Small intestine (tissue), 16 donors: Measurements from ENCODE around the gene NAA25. TPM values are rescaled to one million over a fixed set of nuclear protein-coding genes. Genes with fewer than 3 reads are reported as not detected.

Source experiments
- DNase-seq, 2 donors: peaks; one replicate each; pipeline versions ENCODE4 v3.0.0 to v3.0.0-alpha.2; 2013
- FAIRE-seq: peaks from 2 replicates; lab custom pipeline; 2012; peaks lifted over from hg19 to GRCh38; lab: Jason Lieb, UNC
- H3K27ac ChIP-seq, 3 donors: one replicate each; pipeline ENCODE4 v1.5.1; 2013; ENCODE audit warnings: low read length in 2 of 3, mild to moderate bottlenecking in 2 of 3, control low read depth in 1 of 3, inconsistent platforms in 1 of 3, low read depth in 1 of 3, moderate library complexity in 1 of 3
- H3K27me3 ChIP-seq, 3 donors: one replicate each; pipeline ENCODE4 v1.6.1; 2013; ENCODE audit warnings: low read length in 3 of 3, inconsistent platforms in 1 of 3; ENCODE audit not compliant: control insufficient read depth in 3 of 3, insufficient read depth in 3 of 3
- H3K36me3 ChIP-seq, 3 donors: one replicate each; pipeline ENCODE4 v1.6.1; 2013; ENCODE audit warnings: low read length in 3 of 3, inconsistent platforms in 1 of 3, low read depth in 1 of 3, mild to moderate bottlenecking in 1 of 3, moderate library complexity in 1 of 3; ENCODE audit not compliant: control insufficient read depth in 3 of 3, insufficient read depth in 2 of 3
- H3K4me1 ChIP-seq, 3 donors: one replicate each; pipeline ENCODE4 v1.6.1; 2013; ENCODE audit warnings: low read length in 2 of 3, inconsistent platforms in 1 of 3, low read depth in 1 of 3, mild to moderate bottlenecking in 1 of 3, moderate library complexity in 1 of 3; ENCODE audit not compliant: control insufficient read depth in 3 of 3, insufficient read depth in 2 of 3
- H3K4me3 ChIP-seq, 3 donors: one replicate each; pipeline ENCODE4 v1.5.1; 2013; ENCODE audit warnings: low read length in 3 of 3, control low read depth in 1 of 3, inconsistent platforms in 1 of 3, low read depth in 1 of 3, mild to moderate bottlenecking in 1 of 3, moderate library complexity in 1 of 3
- H3K9me3 ChIP-seq, 2 donors: one replicate each; pipeline ENCODE4 v1.6.1; 2013; ENCODE audit warnings: low read depth in 1 of 2, low read length in 1 of 2; ENCODE audit not compliant: control insufficient read depth in 2 of 2, insufficient read depth in 1 of 2
- WGBS, 3 donors: extraction: QIAGEN DNeasy Blood & Tissue Kit; methylation state at CpG; one replicate each; pipeline ENCODE4 v1.1.7; 2013; 5-methylcytosine and 5-hydroxymethylcytosine counted together
- long read RNA-seq, 10 donors: transcript quantifications; one replicate each; lab custom pipeline, GENCODE V29; 2026
- polyA plus RNA-seq, 4 donors: library from polyadenylated mRNA; stranded (reverse) in 3 of 4; unstranded in 1 of 4; fragments of 200-250 nt in 3 of 4; fragments of 120-200 nt in 1 of 4; gene quantifications; one replicate each; pipeline versions ENCODE4 v1.2.1 to v1.2.3, GENCODE V29; 2013
- donor health status: healthy with polysubstance abuse.
- donor health status: control.
- donor health status: control.
- donor health status: Bipolar disorder and iron deficiency.
- donor health status: healthy.

NAA25 gene
- polyA plus RNA-seq, result 10 to 100 TPM in 1 of 4 donors, 1 to 10 TPM in 3; 2.4 to 18.2 (median 4.3) TPM
- long read RNA-seq, donor 1, full-length matches to known transcripts, result 3 of 9 reads
- long read RNA-seq, donor 1, partial matches to known transcripts, result 6 of 9 reads
- long read RNA-seq, donor 1, other reads (novel, unspliced or antisense), result 0 of 9 reads
- long read RNA-seq, donor 2, partial matches to known transcripts, result 0 of 1 reads
- long read RNA-seq, donor 2, other reads (novel, unspliced or antisense), result 0 of 1 reads
- long read RNA-seq, donor 3, result 0 reads
- long read RNA-seq, donor 4, result 0 reads
- long read RNA-seq, donor 5, result 0 reads
- long read RNA-seq, donor 6, partial matches to known transcripts, result 0 of 1 reads
- long read RNA-seq, donor 6, other reads (novel, unspliced or antisense), result 0 of 1 reads
- long read RNA-seq, donor 7, result 0 reads
- long read RNA-seq, donor 8, result 0 reads
- long read RNA-seq, donor 9, result 0 reads
- long read RNA-seq, donor 10, partial matches to known transcripts, result 0 of 1 reads
- long read RNA-seq, donor 10, other reads (novel, unspliced or antisense), result 0 of 1 reads

DNA sequence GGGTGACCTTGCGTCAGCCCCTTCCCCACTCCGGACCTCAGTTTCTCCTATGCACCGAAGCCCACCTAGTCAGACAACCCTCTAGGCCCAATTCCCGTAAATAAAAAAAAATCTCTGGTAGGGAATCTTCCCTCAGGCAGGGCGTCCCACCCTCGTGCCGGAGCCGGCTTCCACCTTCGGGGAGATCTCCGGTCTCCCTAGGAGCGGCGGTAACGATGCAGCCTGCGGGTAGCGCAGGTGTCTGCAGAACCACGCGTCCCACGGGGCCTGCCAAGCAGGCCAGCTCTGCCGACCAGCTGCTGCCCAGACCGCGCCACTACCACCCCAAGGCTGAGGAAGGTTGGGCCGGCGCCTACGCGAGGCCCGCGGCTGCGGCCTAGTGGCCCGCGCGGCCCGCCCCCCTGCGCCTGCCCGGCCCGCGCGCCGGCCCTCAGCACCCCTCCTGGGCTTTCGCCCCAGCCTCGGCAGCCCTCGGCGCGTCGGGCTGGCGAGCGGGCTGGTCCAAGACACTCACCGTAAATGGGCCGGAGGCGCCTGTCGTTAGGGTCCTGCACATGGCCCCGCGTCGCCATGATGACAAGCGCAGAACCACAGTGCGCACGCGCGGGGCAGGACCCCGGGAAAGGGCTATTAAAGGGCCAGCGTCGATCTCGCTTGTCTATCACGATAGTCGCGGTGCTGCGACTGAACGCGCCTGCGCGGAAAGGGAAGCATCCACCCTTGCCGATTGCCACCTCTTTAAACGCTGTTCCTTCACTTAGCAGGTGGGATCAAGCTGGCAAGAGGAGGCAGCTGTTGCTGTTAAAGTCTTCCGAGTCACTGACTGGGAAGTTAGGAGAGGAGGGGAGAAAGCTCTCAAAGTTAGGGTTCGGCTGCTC, at the start of gene NAA25:
Gene NAA25, minus strand, starts transcription at position 582 of the 878 bp plus-strand sequence. Its CDS starts 10 bp downstream, at position 572.
- no peak for FAIRE-seq
- Histone ChIP-seq H3K4me3 (peak within 1 kb of the TSS; percentile 62 to 94 (median 85)), H3K27me3 (no peaks in the 10 kb centered on the region), H3K36me3 (peaks cover 0 to 8% (median 0%) of the 10 kb centered on the region in 3 donors), H3K27ac (peak within 1 kb of the TSS; percentile 70 to 97 (median 89)), H3K9me3 (no peaks in the 10 kb centered on the region), H3K4me1 (peaks cover 0 to 9% (median 0%) of the 10 kb centered on the region in 3 donors)
- WGBS, 3 donors, result 0% methylated on average over 62 to 74 of the region's 74 CpGs
- peak; percentile 88 to 97 for DNase-seq

DNA sequence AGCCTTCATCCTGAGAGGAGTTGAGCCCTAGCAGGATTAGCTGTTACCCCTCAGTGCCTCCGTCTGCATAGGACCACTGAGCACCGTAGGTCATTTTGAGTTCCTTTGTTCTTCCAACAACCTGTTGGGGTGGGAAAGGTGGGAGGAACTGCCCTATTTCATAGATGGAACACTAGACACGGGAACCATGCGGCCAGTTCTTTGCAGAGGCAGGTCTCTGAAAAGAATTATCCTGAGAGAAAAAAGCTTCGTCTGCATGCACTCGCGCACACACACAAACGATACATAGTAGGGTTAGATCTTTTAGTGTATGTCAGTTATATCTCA, 45.3 kb upstream of the NAA25 start:
- FAIRE-seq, result no peak
- Histone ChIP-seq H3K27me3 (no peaks in the 10 kb centered on the region), H3K9me3 (peaks cover 0 to 10% of the 10 kb centered on the region in 2 donors), H3K36me3 (peaks cover 20 to 50% (median 39%) of the 10 kb centered on the region in 3 donors), H3K4me3 (no peak overlapping the region), H3K27ac (no peak overlapping the region), H3K4me1 (no peaks in the 10 kb centered on the region)
- 93 to 96% (median 94%) methylated on average over 8 of the region's 8 CpGs for WGBS, 3 donors
- no peak for DNase-seq

DNA sequence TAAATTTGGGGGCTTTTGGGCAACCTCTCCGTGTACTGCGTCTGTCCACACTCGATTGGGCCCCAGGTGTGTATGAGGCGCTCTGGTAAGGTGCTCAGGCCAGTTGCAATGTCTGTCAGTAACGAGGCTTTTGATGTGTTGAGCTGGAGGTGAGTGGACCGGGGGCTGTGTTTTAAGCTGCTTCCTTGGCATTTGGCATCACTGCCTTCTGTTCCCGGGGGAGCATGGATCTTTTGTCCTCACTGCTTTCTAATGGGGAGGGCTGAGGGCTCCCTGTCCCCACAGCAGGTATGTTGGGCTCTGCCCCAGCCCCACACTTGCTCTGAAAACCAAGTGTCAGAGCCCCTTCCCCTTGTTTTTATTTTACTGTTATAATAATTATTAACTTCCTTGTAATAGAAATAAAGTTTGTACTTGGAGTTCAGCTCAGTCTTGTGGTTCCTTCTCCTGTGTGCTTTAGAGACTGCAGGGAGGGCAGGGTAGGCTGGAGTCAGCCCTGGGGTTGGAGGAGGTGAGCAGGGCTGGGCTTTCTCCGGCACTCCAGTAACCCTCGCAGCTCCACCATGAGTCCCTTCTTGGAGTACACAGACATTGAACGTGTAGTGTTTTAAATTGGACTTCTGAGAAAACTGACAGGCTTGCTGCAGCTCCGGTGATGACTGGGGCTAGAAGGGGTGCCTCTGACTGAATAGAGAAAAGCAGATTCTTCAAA, 44.8 kb upstream of the NAA25 start:
- no peak overlapping the region for H3K27ac ChIP-seq
- H3K27me3 ChIP-seq, result no peaks in the 10 kb centered on the region
- FAIRE-seq (no peak), DNase-seq (no peak)
- WGBS, 3 donors, result 86 to 92% (median 88%) methylated on average over 11 of the region's 11 CpGs
- no peaks in the 10 kb centered on the region for H3K4me1 ChIP-seq
- H3K36me3 ChIP-seq, result peaks cover 21 to 46% (median 39%) of the 10 kb centered on the region in 3 donors
- H3K9me3 ChIP-seq, result peaks cover 0 to 4% of the 10 kb centered on the region in 2 donors
- H3K4me3 ChIP-seq, result no peak overlapping the region

DNA sequence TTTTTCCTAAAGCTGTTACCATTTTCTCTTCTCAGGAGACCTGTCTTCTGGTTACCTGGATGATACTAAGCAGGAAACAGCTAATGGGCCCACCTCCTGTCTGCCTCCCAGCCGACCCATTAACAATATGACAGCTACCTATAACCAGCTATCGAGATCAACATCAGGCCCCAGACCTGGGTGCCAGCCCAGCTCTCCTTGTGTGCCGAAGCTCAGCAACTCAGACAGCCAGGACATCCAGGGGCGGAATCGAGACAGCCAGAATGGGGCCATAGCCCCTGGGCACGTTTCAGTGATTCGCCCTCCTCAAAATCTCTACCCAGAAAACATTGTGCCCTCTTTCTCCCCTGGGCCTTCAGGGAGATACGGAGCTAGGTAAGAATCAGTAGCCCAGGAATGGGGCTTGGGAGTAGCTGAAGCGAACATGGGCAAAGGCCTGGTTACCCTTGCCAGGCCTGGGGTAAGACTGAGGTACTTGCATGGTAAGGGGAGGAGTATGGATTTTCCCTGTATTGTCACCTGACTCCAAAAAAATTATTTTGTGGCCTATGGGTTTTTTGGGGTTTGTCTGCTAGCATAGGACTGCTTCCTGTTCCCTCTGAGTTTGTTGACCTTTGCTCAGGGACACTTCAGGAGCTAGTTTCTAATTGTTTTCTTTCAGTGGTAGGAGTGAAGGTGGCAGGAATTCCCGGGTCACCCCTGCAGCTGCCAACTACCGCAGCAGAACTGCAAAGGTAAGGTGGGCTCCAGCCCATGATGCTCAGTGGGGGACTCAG, 43.4 kb upstream of the NAA25 start:
- 82 to 90% (median 84%) methylated on average over 11 of the region's 11 CpGs for WGBS, 3 donors

DNA sequence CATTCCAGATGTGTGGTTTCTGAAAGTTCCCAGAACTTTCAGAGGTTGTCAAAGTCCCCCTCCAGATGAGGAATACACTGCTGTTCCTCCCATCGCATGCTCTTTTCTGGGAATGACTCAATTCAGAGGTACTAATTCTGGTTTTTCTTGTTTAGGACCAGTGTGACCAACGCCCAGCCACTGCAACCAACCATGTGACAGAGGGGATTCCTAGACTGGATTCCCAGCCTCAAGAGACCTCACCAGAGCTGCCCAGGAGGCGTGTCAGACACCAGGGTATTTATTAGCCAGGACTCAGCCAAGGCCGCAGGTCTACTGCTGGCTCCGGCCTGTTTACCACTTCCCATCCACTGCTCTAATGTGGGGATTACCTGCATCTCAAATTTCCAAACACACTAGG, 41.0 kb upstream of the NAA25 start:
- no peaks in the 10 kb centered on the region for H3K27me3 ChIP-seq
- H3K4me3 ChIP-seq, result no peak overlapping the region
- H3K9me3 ChIP-seq, result no peaks in the 10 kb centered on the region
- WGBS, 3 donors, result 87 to 89% (median 88%) methylated on average over 5 of the region's 5 CpGs
- FAIRE-seq, result no peak
- no peak overlapping the region for H3K27ac ChIP-seq
- peak in 1 of 2 donors; percentile 25 for DNase-seq
- peaks cover 33 to 61% (median 43%) of the 10 kb centered on the region in 3 donors for H3K36me3 ChIP-seq
- no peaks in the 10 kb centered on the region for H3K4me1 ChIP-seq

More for the DNA sequence above, 43.4 kb upstream of the NAA25 start:
- FAIRE-seq, result no peak
- Histone ChIP-seq H3K27ac (no peak overlapping the region), H3K4me1 (no peaks in the 10 kb centered on the region), H3K36me3 (peaks cover 27 to 56% (median 39%) of the 10 kb centered on the region in 3 donors), H3K27me3 (no peaks in the 10 kb centered on the region), H3K4me3 (no peak overlapping the region), H3K9me3 (no peaks in the 10 kb centered on the region)
- peak in 1 of 2 donors; percentile 38 for DNase-seq

DNA sequence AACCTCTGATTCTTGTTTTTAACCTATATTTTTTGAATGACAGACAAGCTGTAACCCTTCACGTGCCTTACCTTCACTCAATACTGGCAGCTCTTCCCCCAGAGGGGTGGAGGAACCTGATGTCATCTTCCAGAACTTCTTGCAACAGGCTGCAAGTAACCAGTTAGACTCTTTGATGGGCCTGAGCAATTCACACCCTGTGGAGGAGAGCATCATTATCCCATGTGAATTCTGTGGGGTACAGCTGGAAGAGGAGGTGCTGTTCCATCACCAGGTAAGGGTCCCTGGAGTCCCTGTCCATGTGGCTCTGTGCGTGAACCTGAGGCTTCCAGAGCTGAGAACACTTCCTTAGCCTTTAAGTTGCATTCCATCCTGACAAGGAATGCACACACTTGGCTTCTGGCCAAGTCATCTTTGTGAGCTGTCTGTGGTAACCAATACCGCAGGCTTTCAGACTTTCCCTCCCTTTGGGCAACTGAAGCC, 39.5 kb upstream of the NAA25 start:
- Histone ChIP-seq H3K9me3 (no peaks in the 10 kb centered on the region), H3K27ac (no peak overlapping the region), H3K36me3 (peaks cover 29 to 66% (median 38%) of the 10 kb centered on the region in 3 donors), H3K4me3 (no peak overlapping the region), H3K4me1 (no peaks in the 10 kb centered on the region), H3K27me3 (no peaks in the 10 kb centered on the region)
- DNase-seq, result no peak
- no peak for FAIRE-seq
- WGBS, 3 donors, result 80 to 93% (median 92%) methylated on average over 3 of the region's 3 CpGs

DNA sequence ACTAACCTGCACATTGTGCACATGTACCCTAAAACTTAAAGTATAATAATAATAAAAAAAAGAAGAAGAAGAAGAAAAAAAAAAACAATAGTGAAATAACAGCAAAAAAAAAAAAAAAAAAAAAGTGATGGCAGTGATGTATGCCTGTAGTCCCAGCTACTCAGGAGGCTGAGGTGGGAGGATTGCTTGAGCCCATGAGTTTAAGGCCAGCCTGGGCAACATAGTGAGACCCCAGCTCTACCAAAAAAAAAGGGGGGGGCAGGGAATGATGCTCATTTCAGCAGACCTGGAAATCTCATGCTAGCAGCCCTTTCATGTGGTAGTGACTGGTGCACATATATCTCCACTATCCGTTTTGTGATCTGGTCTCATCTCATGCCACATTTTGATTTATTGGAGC, 37.5 kb upstream of the NAA25 start:
- no peaks in the 10 kb centered on the region for H3K4me1 ChIP-seq
- no peaks in the 10 kb centered on the region for H3K27me3 ChIP-seq
- 81 to 100% (median 90%) methylated on average over 1 of the region's 1 CpG for WGBS, 3 donors
- H3K9me3 ChIP-seq, result no peaks in the 10 kb centered on the region
- FAIRE-seq (no peak), DNase-seq (no peak)
- H3K36me3 ChIP-seq, result peaks cover 20 to 53% (median 30%) of the 10 kb centered on the region in 3 donors
- no peak overlapping the region for H3K4me3 ChIP-seq
- H3K27ac ChIP-seq, result no peak overlapping the region
